GM12891 (cell line): ENCODE measurements around the gene PAQR5.

Experiments
- POLR2A ChIP-seq: IDR thresholded peaks from 2 replicates; pipeline ENCODE4 v1.6.1; 2011; ENCODE audit warnings: low read depth, low read length, control low read depth
- POLR2AphosphoS5 ChIP-seq: IDR thresholded peaks from 2 replicates; pipeline ENCODE4 v1.6.1; 2011; ENCODE audit warnings: low read depth, low read length, control low read depth
- POU2F2 ChIP-seq: IDR thresholded peaks from 2 replicates; pipeline ENCODE4 v1.6.1; 2011; ENCODE audit warnings: low read depth, mild to moderate bottlenecking, control low read depth, low read length, moderate library complexity
- SPI1 ChIP-seq: IDR thresholded peaks from 2 replicates; pipeline ENCODE4 v1.6.1; 2011; ENCODE audit warnings: low read depth, low read length, control low read depth
- TAF1 ChIP-seq: IDR thresholded peaks from 2 replicates; pipeline ENCODE4 v1.6.1; 2011; ENCODE audit warnings: low read depth, low read length, control low read depth

- TF ChIP-seq POLR2A (no peak), TAF1 (no peak), POLR2AphosphoS5 (no peak), SPI1 (no peak), POU2F2 (no peak)
These were observed 16.5 kb upstream of the PAQR5 start for GRCh38 chr15:69282104-69282743.
